ENCODE data around the gene CD248.

DNA sequence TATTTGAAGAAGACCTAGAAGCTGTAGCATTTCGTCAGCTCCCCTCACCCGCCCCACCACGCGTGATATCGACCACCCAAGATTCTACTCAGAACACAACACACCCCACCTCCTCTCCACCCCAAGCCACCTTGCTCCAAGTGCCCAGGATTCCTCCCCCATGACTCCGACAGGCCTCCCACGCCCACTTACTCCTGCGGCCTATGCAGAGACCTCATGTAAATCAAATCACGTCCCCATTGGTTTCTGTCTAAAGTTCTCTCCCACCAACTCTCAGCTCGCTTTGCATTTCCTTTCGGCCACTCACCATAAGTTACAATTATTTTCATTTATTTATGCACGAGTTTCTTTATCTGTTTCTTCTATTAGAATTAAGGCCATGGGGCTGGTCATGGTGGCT is 14.2 kb downstream of the CD248 start:
- TF ChIP-seq, protein P1, sequence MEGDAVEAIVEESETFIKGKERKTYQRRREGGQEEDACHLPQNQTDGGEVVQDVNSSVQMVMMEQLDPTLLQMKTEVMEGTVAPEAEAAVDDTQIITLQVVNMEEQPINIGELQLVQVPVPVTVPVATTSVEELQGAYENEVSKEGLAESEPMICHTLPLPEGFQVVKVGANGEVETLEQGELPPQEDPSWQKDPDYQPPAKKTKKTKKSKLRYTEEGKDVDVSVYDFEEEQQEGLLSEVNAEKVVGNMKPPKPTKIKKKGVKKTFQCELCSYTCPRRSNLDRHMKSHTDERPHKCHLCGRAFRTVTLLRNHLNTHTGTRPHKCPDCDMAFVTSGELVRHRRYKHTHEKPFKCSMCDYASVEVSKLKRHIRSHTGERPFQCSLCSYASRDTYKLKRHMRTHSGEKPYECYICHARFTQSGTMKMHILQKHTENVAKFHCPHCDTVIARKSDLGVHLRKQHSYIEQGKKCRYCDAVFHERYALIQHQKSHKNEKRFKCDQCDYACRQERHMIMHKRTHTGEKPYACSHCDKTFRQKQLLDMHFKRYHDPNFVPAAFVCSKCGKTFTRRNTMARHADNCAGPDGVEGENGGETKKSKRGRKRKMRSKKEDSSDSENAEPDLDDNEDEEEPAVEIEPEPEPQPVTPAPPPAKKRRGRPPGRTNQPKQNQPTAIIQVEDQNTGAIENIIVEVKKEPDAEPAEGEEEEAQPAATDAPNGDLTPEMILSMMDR (IDR thresholded peaks at IDR 0.05; ENCODE audit: borderline replicate concordance, extremely low read depth, low read length, poor library complexity, severe bottlenecking), result no peak
- no peak for TF ChIP-seq EZH2 (IDR thresholded peaks at IDR 0.05; ENCODE audit: borderline replicate concordance, low read depth, low read length, severe bottlenecking)

Data from DND-41 (cell line).